Stomach (tissue), 4 donors: ENCODE measurements around the gene SFMBT1.

ENCODE experiments used
- POLR2A ChIP-seq, 4 donors: fragments of 450-650 bp; IDR thresholded peaks; one replicate each; pipeline ENCODE4 v1.6.1; 2016; ENCODE audit warnings: antibody characterized with exemption in 4 of 4, control low read depth in 2 of 4, mild to moderate bottlenecking in 1 of 4, moderate library complexity in 1 of 4
- TF ChIP-seq, protein P1 (sequence below), 7 experiments: fragments of 450-650 bp in 4 of 7; fragments of 200-600 bp in 3 of 7; sonication (generic) in 3 of 7; IDR thresholded peaks; one replicate each; pipeline ENCODE4 v1.5.1; 2016 to 2019; ENCODE audit warnings: antibody characterized with exemption in 7 of 7, control low read depth in 2 of 7, mild to moderate bottlenecking in 1 of 7

DNA sequence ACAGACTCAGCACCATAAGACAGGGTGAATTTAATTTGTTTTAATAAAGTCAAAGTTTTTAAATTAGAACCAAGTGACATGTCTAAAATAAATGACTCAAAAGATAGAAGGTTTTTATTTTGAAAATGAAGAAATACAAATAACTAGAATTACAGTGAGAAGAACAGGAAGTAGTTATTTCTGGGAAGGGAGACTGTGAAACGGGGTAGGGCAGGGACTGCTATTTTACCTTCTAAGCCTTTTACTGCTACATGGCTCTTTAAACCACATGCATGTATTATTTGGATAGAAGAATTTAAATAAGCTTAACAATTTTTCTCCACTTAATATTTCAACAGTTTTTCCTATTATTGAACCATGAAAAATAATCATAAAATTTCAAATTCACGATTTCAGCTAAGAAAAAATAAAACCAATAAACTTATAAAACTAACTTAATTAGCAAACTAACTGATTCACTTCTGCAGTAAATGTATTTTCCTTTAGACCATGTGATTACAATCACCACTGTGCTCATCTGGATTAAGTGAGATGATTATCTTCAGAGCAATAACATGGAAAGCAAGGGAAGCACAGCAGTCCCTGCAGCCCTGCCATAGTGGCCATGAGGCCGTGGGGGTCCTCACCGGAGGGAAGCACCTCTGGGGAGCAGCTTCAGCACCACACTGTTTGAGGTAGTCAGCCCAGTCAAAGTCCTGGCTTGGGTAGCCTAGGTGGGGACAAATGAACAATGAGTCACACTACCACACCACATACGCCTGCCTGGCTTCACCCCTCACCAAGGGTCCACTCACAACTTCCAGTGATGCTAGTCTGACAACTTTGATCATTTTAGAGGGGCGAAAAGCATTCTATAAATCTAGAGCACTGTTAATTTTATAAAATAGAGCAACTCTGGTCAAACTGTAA lies 120.2 kb downstream of the SFMBT1 start:
- TF ChIP-seq, protein P1, sequence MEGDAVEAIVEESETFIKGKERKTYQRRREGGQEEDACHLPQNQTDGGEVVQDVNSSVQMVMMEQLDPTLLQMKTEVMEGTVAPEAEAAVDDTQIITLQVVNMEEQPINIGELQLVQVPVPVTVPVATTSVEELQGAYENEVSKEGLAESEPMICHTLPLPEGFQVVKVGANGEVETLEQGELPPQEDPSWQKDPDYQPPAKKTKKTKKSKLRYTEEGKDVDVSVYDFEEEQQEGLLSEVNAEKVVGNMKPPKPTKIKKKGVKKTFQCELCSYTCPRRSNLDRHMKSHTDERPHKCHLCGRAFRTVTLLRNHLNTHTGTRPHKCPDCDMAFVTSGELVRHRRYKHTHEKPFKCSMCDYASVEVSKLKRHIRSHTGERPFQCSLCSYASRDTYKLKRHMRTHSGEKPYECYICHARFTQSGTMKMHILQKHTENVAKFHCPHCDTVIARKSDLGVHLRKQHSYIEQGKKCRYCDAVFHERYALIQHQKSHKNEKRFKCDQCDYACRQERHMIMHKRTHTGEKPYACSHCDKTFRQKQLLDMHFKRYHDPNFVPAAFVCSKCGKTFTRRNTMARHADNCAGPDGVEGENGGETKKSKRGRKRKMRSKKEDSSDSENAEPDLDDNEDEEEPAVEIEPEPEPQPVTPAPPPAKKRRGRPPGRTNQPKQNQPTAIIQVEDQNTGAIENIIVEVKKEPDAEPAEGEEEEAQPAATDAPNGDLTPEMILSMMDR (IDR thresholded peaks at IDR 0.05) = no peak
- no peak for TF ChIP-seq POLR2A (IDR thresholded peaks at IDR 0.05)
